NCI-H2029 (cell line): Measurements from ENCODE around the gene SRF.

Experiments used
- DNase-seq: peaks from one replicate; lab custom pipeline; 2025; lab: John Stamatoyannopoulos, UW

The SRF gene

GRCh38 chr6:43217351-43217750 is 46.3 kb downstream of the SRF start:
- DNase-seq: peak; percentile 91

GRCh38 chr6:43219119-43219518 is 48.0 kb downstream of the SRF start:
- no peak for DNase-seq

GRCh38 chr6:43219814-43220213 is 48.7 kb downstream of the SRF start:
- DNase-seq: no peak

- no peak for DNase-seq
Measured at GRCh38 chr6:43220439-43220951, 49.4 kb downstream of the SRF start.

GRCh38 chr6:43221046-43221972 is 50.2 kb downstream of the SRF start:
- peak; percentile 27 for DNase-seq

- no peak for DNase-seq
Measured at GRCh38 chr6:43222418-43223059, 51.5 kb downstream of the SRF start.

- DNase-seq: no peak
Measured at GRCh38 chr6:43223175-43223574, 52.1 kb downstream of the SRF start.

GRCh38 chr6:43226192-43226851 is 55.3 kb downstream of the SRF start:
- no peak for DNase-seq

GRCh38 chr6:43228951-43229802 is 58.1 kb downstream of the SRF start, which contains the start of gene DNPH1:
TSS of gene DNPH1 (minus strand) at chr6:43229481. CDS start at chr6:43229456, 25 bp downstream.
- DNase-seq: peak; percentile 51

- DNase-seq: no peak
Measured at GRCh38 chr6:43229803-43230620, 58.9 kb downstream of the SRF start.

- DNase-seq: no peak
Measured at GRCh38 chr6:43231053-43231452, 60.0 kb downstream of the SRF start.
